NCI-H82 treated with DMSO at 0.1 percent for 48 hours (cell line): Measurements from ENCODE around the gene GRHPR.
"Not testable (repeated sequence)": the region's sequence is repeated elsewhere in the genome, so short reads cannot be mapped to it uniquely, and the experiment has no call there.

ENCODE experiments used
- DNase-seq: peaks from one replicate; lab custom pipeline; 2025; ENCODE audit not compliant: unreplicated experiment; lab: John Stamatoyannopoulos, UW

Gene GRHPR

GRCh38 chr9:37420271-37421215, 2.0 kb upstream of the GRHPR start:
- no peak for DNase-seq

DNA sequence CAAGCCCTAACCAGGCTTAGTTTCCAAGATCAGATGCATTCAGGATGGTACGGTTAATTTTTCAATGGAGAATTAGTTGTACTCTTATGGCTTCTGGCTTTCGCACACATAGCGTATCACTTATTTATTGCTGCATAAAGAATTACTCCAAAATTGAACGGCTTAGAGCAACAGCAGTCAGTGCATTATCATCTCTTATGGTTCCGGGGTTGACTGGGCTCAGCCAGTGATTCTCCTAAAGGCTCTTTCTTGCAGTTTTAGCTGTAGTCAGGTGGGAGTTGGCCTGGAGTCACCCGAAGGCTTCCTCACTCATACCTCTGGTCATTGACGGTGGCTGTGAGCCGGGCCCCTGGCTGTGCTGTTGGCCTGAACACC, 595 bp upstream of the GRHPR start:
- DNase-seq = no peak

- no peak for DNase-seq
These were observed 1.0 kb downstream of the GRHPR start for GRCh38 chr9:37423508-37423907.

- no peak for DNase-seq
These were observed 1.7 kb downstream of the GRHPR start for GRCh38 chr9:37424204-37424685.

GRCh38 chr9:37424686-37425297, 2.3 kb downstream of the GRHPR start:
- DNase-seq = no peak

DNA sequence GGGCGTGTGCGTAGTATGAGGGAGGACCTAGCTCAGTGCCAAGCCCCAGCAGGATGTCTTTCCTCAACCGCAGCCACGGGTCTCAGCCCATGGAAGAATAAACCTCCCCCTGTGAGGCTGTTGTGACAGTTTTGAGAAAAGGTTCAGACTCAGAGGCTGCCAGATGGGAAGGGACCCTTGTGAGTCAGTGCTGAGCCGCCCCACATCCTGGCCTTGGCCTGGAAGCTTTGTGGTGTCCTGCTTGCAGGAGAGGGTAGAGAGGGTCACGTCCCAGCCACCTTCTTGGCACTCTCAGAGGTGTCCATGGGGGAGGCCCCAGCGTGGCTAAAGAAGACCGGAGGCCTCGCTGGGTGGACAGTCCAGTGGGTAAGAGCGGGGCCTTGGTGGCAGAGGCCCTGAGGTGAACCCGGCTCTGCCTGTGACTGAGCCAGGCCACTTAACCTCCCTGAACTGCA, 2.8 kb downstream of the GRHPR start:
- DNase-seq = no peak

DNA sequence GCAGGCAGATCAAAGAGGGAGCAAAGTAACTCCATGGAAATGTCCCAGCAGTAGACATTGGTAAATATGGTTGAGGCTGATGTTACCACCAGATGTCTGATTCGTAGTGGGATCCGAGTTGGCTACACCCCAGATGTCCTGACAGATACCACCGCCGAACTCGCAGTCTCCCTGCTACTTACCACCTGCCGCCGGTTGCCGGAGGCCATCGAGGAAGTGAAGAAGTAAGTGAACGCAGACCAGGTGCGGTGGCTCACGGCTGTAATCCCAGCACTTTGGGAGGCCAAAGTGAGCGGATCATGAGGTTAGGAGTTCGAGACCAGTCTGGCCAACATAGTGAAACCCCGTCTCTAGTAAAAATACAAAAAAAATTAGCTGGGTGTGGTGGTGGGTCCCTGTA, 3.9 kb downstream of the GRHPR start:
- DNase-seq = not testable (repeated sequence)

GRCh38 chr9:37426846-37427245, 4.3 kb downstream of the GRHPR start:
- DNase-seq = no peak

- DNase-seq = no peak
These were observed 5.8 kb downstream of the GRHPR start for GRCh38 chr9:37428345-37428744.

- no peak for DNase-seq
These were observed 7.2 kb downstream of the GRHPR start for GRCh38 chr9:37429441-37430285.

DNA sequence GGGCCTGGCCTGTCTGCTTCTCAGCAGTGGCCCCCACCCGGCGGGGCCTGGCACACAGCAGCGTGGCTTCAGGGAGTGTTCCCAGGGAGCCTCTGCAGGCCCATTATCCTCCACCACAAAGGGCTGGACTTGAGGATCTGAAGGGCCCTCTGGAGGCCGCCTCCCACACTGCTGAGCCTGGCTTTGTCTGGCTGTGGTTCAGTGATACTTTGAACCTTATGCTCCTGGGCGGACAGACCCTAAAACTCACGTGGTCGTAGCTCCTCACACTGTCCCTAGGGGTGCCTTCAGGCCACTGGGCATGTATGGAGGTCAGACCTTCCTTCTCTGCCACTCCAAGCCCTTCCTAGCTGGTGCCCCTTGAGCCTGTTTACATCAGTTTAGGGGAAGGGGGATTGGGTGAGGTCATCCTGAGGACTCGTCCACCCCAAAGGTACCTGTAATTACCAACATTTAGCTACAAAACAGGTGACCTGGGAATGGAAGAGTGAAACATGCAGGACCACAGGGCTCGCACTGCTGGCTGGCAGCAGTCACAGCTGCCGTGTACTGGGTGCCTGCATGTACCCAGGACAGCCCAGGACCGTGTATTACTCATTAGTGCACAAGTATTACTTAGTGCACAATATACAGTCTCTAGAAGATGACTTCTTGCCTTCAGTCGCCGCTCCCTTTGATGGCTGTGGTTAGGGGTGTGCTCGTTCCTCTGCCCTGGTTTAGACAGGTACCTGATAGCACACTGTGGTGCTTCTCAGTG, 8.5 kb downstream of the GRHPR start:
- no peak for DNase-seq

GRCh38 chr9:37432020-37432419, 9.5 kb downstream of the GRHPR start:
- DNase-seq = no peak

GRCh38 chr9:37433867-37434371, 11.4 kb downstream of the GRHPR start:
- no peak for DNase-seq

- DNase-seq = no peak
These were observed 14.0 kb downstream of the GRHPR start for GRCh38 chr9:37436540-37436939.

GRCh38 chr9:37437010-37437409, 14.5 kb downstream of the GRHPR start:
- DNase-seq = no peak

DNA sequence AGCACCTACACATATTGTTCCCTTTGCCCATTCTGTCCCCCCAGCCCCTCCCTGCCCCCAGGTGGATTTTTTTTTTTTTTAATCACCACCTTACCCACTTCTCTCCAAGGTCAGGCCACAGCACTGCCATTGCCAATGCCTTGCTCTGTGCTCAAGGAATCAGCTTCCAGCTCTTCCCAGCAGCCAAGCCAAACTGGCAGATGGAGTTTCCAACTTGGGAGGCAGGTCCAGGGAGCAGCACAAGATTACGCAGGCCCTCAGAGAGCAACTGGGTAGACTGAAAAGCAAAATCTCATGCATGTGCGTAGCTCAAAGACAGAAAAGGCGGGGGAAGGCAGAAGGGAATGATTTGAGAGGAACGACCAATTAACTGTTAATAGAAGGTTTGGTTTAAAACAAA, 15.1 kb downstream of the GRHPR start:
- no peak for DNase-seq

- no peak for DNase-seq
These were observed 15.9 kb downstream of the GRHPR start for GRCh38 chr9:37438359-37438758.

- no peak for DNase-seq
These were observed 19.4 kb downstream of the GRHPR start for GRCh38 chr9:37441776-37442370.

DNA sequence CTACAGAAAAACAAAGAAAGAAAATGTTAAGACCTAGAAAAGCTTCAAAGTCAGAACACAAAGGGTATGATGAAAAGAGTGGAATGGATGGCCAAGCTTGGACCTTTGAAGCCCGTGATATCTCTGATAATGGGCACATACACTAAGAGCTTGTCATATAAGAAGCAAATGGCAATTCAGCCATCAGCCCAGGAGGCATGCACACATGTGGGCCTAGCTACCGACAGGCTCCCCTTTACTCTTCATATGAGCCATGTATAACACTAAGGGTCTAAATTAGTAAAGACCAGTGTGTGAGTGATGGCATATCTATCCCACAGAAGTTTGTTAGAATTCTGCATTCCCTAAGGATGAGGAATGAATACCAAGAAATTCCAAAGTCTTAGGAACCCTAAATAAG, 20.1 kb downstream of the GRHPR start:
- DNase-seq = no peak

DNA sequence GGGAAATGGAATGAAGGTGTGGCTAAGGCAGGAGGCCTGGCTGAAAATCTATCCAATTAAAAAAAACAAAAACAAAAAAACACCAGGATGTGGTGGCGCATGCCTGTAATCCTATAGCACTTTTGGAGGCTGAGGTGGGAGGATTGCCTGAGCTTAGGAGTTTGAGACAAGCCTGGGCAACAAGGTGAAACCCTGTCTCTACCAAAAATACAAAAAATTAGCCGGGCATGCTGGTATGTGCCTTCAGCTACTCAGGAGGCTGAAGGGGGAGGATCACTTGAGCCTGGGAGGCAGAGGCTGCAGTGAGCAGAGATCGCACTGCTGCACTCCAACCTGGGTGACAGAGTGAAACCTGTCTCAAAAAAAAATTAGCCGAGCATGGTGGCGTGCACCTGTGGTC, 21.1 kb downstream of the GRHPR start:
- DNase-seq = no peak
